HG03558 (cell line): ENCODE results near the gene STAT5B.
"Not testable (repeated sequence)": the region's sequence is repeated elsewhere in the genome, so short reads cannot be mapped to it uniquely, and the experiment has no call there.

Source experiments
- ATAC-seq: cut with Tn5 transposase; IDR thresholded peaks from one replicate; pipeline ENCODE4 v1.9.1; 2021; ENCODE audit warnings: moderate number of reproducible peaks; ENCODE audit not compliant: unreplicated experiment; ENCODE audit errors: extremely low read depth

STAT5B gene

GRCh38 chr17:42241871-42242270, 34.3 kb downstream of the STAT5B start:
- no peak for ATAC-seq

DNA sequence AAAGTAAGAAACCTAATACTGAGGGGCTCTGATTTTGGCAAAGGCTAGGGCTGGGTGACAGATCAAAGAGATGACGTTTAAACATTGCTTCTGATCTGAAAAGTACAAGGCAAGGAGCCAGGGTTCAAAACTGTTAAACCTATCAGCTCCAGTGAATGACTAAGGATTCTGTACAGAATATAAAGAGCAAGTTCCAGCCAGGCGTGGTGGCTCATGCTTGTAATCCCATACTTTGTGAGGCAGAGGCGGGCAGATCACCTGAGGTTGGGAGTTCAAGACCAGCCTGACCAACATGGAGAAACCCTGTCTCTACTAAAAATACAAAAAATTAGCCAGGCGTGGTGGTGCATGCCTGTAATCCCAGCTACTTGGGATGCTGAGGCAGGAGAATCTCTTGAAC, 35.3 kb downstream of the STAT5B start:
- not testable (repeated sequence) for ATAC-seq

DNA sequence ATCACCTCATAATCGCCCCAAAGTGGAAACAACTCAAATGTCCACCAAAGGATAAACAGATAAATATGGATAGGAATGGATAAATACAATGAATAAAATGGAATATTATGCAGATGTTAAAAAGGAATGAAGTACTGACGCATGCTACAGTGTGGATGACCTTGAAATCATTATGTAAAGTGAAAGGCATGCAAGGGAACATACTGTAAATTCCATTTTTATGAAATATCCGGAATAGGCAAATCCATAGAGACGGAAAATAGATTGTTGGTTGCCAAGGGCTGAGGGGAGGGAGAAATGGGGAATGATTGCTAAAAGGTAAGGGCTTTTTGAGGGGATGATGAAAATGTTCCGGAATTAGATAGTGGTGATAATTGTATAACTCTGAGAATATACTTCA, 36.0 kb downstream of the STAT5B start:
- ATAC-seq = no peak

DNA sequence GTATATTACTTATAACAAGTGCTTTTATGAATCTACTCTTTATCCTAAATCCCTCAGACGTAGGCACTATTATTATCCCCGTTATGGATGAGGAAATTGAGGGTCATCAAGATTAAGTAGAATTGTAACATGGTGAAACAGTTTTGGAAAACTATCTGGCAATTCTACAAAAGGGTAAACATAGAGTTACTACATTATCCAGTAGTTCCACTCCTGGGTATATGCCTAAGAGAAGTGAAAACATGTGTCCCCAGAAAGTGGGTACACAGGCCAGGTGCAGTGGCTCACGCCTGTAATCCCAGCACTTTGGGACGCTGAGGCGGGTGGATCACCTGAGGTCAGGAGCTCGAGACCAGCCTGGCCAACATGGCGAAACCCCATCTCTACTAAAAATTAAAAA, 36.6 kb downstream of the STAT5B start:
- ATAC-seq = not testable (repeated sequence)

- no peak for ATAC-seq
Measured at GRCh38 chr17:42236760-42237159, 39.4 kb downstream of the STAT5B start.

GRCh38 chr17:42233994-42234393, 42.2 kb downstream of the STAT5B start:
- no peak for ATAC-seq

DNA sequence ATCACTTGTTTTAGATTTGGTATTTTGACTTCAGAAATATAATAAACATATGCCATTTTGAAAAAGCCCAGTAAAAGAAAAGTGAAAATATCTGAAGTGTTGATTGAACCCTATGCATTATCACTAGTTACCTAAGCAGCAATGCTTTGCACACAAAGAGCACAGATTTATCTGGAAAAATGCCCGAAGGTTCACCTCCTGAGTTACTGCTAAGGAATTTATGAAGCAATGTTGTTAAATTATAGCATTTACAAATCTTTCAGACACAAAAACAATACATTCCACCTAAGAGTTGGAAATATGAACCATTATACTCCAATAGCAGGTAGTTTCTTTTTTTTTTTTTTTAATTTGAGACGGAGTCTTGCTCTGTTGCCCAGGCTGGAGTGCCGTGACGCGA, 43.0 kb downstream of the STAT5B start:
- ATAC-seq = no peak

GRCh38 chr17:42230225-42230624, 46.0 kb downstream of the STAT5B start:
- ATAC-seq = no peak

DNA sequence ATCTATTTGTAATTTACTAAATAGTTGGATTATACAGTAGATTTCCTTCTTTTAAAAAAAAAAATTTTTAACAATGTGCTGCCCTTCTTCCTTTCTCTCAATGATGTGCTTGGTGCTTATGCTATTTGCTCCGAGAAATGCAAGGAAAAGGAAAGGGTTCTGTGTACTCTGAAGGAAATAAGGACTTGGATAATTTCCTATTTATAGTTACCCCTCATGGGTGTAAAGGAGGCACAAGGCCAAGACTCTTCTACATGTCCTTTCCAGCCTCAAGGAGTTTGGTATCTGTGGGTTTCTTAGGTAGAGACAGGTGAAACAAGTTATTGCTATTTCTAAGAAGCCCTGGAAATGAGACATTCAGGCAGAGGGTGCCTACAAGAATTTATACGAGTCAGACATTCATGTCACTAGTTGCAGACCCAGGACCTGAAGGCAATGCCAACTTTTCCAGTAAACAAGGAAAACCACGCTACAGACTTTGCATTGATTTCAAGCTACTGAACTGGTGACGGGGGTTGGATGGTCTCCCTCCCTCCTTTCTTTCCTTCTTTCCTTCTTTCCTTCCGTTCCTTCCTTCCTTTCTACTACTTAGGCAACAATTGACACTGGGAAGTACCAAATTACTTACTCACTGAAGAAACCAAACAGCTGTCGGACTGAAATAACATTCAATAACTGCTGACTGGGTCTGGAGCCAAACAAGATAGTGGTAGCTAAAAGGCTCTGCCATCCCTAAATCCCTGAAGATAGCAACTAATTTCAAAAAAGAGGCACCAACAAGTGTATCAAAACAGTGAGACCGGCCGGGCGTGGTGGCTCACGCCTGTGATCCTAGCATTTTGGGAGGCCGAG, 48.1 kb downstream of the STAT5B start:
- ATAC-seq = no peak

DNA sequence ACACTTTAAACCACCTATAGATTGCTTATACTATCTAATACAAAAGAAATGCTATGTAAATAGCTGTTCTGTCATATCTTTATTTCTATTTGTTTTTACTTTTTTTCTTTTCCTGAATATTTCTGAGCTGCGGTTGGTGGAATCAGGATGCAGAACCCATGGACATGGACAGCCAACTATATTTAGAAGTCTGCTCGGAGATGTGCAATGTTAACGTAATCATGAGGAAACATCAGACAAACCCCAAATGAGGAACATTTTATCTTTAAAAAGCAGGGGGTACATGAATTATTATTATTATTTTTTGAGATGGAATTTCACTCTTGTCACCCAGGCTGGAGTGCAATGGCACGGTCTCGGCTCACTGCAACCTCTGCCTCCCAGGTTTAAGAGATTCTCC, 50.5 kb downstream of the STAT5B start:
- ATAC-seq = no peak

DNA sequence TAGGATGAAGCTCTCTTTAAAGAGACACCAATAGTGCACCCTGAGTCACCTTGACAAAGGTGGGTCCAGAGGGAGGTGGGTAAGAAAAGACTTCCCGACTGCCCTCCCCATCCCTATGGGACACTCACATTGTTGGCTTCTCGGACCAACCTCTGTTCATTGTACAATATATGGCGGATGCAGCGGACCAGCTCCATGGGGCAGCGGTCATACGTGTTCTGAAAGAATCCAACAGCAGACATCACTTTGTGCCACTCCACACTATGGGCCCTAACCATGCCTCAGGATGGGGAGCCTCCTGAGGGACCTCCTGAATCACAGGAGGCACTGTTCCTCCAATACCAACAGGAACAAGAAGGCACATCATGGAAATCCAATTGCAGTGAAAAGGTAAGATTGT, 51.5 kb downstream of the STAT5B start:
- no peak for ATAC-seq

DNA sequence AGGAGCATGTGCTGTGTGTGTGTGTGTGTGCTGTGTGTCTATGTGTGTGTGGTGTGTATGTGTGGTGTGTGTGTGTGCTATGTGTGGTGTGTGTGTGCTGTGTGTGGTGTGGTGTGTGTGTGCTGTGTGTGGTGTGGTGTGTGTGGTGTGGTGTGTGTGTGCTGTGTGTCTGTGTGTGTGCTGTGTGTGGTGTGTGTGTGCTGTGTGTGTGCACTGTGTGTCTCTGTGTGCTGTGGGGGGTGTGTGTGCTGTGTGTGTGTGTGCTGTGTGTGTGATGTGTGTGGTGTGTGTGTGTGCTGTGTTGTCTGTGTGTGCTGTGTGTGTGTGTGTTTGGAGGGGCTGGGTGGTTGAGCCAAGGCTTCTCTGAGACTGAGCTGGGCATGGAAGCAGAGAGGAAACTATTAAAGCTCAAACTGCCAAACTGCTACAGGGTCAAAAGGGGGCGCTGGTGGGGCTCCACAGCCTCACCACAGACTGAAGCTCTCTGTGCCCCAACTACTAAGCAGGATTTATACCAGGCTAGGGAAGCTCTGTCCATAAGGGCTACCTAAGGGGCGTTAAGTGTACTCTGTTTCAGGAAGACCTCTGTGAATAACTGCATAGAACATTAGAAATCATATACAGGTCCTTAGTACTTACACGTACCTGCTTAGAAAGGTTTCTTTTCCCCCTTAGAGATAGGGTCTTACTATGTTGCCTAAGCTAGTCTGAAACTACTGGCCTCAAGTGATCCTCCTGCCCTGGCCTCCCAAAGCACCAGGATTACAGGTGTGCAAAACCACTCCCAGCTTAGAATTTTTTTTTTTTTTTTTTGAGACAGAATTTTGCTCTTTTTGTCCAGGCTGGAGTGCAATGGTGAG, 54.1 kb downstream of the STAT5B start:
- no peak for ATAC-seq

DNA sequence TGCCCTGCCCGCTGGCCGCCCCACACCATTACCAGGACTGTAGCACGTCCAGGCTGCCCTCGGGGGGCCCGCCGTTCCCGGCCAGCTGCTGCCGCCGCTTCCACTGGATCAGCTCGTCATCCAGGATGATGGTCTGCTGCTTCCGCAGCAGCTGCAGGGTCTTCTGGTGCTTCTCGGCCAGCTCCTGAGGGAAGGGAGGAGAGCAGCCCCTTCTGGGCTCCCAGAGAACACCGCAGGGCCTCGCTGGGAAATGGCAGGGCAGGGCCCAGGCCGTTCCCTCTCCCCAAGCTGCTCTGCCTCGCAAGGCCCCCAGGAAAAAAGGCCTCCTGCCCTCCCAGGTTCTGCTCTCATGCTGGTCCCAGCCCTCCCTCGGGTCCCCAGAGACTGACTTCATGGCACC, 56.9 kb downstream of the STAT5B start:
- not testable (repeated sequence) for ATAC-seq

GRCh38 chr17:42214156-42214555, 62.0 kb downstream of the STAT5B start:
- no peak for ATAC-seq

DNA sequence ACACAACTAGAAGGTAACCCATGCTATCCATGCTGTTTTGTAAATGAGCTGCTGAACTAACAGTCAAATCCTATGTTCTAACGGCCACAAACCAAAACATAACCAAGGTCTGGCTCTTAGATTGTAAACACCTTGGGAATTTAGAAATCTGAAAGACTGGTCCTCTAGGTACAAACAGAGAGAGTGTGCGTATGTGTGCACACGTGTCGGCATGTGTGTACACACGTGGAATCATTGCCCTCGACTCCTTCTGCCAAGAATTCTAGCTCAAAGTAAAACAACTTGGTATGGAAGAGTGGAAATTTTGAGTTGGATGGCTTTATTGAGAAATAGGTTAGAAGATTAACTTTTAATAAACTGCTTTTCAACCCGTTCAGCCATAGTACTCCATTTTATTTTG, 63.8 kb downstream of the STAT5B start:
- no peak for ATAC-seq

GRCh38 chr17:42211921-42212341, 64.3 kb downstream of the STAT5B start:
- not testable (repeated sequence) for ATAC-seq

DNA sequence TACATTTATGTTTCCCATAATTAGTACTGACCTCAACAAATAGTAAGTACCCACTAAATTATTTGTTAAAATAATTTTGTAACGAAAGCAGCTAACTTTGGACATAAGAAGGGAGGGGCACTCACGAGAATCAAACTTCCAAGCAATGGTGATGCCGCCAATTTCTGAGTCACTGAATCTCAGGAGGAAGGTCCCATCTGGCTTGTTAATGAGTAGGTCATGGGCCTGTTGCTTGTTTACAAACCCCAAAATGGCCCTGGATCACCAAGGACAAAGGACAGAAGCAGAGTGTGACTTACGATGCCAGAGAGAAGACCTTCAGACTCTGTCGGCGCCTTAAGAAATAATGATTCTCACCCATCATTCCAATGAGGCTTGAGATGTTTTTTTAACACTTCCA, 66.1 kb downstream of the STAT5B start:
- no peak for ATAC-seq

GRCh38 chr17:42206153-42206612, 70.0 kb downstream of the STAT5B start:
- not testable (repeated sequence) for ATAC-seq

- ATAC-seq = no peak
Measured at GRCh38 chr17:42203354-42203753, 72.8 kb downstream of the STAT5B start.

DNA sequence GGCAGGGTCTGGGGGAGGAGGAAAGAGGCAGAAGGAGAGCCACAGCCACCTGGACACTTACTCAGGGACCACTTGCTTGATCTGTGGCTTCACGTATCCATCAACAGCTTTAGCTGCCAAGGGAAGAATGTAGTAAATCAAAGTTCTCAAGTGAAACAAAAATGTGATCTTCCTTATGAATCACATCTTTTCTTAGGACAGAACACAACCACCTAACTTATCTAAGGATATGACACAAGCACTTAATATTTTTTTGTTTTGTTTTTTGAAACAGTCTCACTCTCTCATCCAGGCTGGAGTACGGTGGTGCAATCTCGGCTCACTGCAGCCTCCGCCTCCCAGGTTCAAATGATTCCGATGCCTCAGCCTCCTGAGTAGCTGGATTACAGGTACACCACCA, 73.5 kb downstream of the STAT5B start:
- no peak for ATAC-seq

- no peak for ATAC-seq
Measured at GRCh38 chr17:42202159-42202558, 74.0 kb downstream of the STAT5B start.
